Activated T-helper 17 cell treated with anti-CD3 and anti-CD28 coated beads, Interleukin-2, amount 50 U/mL, for 72 hours (primary cell): ENCODE measurements around the gene ANKRD40. TPM values are rescaled to one million over a fixed set of nuclear protein-coding genes. Genes with fewer than 3 reads are reported as not detected.
"Not testable (repeated sequence)": the region's sequence is repeated elsewhere in the genome, so short reads cannot be mapped to it uniquely, and the experiment has no call there.

ENCODE experiments used
- ATAC-seq: fragments of 150-1000 bp; cut with Tn5 transposase; replicated peaks from 2 replicates; pipeline ENCODE4 v1.10.0; 2021; ENCODE audit warnings: mild to moderate bottlenecking, moderate library complexity
- H3K27ac Mint-ChIP-seq: one replicate; pipeline ENCODE4 v1.8.0; 2022; ENCODE audit warnings: mixed read lengths
- H3K27me3 Mint-ChIP-seq: one replicate; pipeline ENCODE4 v1.8.0; 2022; ENCODE audit warnings: mixed read lengths
- H3K36me3 Mint-ChIP-seq: one replicate; pipeline ENCODE4 v1.8.0; 2022; ENCODE audit warnings: low read depth, mild to moderate bottlenecking, mixed read lengths
- H3K4me1 Mint-ChIP-seq: one replicate; pipeline ENCODE4 v1.8.0; 2022; ENCODE audit warnings: mixed read lengths
- H3K4me3 Mint-ChIP-seq: one replicate; pipeline ENCODE4 v1.8.0; 2022; ENCODE audit warnings: mild to moderate bottlenecking, mixed read lengths
- H3K9me3 Mint-ChIP-seq: one replicate; pipeline ENCODE4 v1.8.0; 2022; ENCODE audit warnings: mixed read lengths
- total RNA-seq, 2 donors: library from RNA; stranded (reverse); gene quantifications; one replicate each; pipeline ENCODE4 v1.2.3, GENCODE V29; 2022

ANKRD40 gene
- total RNA-seq, 2 donors from 2014 or later, result 13.0 to 29.9 TPM

DNA sequence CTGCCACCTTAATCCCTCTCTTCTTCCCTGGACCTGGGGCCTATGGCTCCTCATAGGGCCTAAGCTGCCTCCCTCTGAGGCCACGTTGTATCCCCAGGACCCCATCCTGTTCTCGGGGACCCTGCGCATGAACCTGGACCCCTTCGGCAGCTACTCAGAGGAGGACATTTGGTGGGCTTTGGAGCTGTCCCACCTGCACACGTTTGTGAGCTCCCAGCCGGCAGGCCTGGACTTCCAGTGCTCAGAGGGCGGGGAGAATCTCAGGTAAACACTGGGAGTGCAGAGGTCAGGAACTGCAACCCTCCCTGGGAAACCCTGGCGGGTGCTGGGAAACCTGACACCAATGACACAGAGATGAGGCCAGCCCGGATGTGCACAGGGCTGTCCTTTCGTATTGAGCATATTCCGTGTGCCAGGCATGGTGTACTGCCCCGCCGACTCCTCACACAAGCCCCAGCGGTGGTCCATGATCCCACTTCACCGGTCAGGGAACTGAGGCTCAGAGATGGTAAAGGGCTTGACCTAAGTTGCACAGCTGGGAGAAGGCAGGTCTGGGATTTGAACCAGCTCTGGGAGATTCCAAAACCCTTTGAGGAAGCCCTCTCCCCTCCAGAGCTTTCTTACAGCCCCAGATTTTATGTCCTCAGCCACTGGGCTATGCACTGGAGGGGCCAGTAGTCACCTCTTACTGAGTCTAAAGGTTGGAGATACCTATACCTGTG is 22.9 kb downstream of the ANKRD40 start:
- H3K4me3 Mint-ChIP-seq, result no peak overlapping the region
- no peaks in the 10 kb centered on the region for H3K36me3 Mint-ChIP-seq
- no peak overlapping the region for H3K27ac Mint-ChIP-seq
- no peak for ATAC-seq
- no peaks in the 10 kb centered on the region for H3K9me3 Mint-ChIP-seq
- H3K4me1 Mint-ChIP-seq, result peaks cover 6% of the 10 kb centered on the region
- peaks cover 10% of the 10 kb centered on the region for H3K27me3 Mint-ChIP-seq

DNA sequence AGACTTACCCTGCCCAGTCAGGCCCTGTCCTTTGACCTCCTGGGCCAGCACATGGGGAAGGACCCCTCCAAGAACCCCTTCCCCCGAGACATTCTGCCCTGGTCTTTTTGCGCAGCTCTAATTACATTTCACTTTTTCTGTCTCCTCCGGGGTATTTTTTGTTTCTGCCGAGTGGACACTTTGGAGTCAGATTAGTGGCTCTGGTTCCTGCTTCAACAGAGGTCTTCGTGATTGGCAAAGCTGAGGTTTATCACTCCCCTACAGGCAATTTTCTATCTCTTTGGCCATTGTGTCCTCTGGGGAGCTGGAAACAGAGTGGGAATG is 23.5 kb downstream of the ANKRD40 start:
- no peak overlapping the region for H3K27ac Mint-ChIP-seq

DNA sequence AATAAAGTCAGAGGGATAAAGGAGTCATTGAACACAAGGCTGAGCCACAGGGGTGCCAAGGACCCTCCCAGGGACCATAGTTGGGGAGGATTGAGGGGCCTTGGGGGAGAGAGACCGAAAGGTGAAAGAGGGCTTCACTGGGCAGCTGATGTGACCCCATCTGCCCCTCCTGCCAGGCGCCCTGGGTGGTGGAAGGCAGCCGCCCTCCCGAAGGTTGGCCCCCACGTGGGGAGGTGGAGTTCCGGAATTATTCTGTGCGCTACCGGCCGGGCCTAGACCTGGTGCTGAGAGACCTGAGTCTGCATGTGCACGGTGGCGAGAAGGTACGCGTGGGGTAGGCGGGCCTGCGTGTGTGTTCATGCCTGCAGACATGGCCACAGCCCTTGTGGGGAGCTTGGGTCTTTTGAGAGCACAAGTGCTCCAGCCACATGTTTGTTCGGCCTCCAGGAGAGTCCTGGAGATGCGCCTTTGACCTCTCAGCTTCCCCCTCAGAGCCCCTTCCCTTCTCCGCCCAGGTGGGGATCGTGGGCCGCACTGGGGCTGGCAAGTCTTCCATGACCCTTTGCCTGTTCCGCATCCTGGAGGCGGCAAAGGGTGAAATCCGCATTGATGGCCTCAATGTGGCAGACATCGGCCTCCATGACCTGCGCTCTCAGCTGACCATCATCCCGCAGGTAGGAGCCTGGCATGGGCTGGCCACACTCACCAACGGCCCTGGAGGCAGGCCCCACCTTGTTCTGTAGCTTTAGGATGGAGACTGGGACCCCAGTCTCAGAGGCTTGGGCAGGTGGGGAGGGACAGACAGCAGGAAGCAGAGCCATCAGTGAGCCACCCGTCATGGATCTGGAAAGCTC is 24.1 kb downstream of the ANKRD40 start:
- Mint-ChIP-seq H3K9me3 (no peaks in the 10 kb centered on the region), H3K4me1 (peaks cover 6% of the 10 kb centered on the region), H3K36me3 (no peaks in the 10 kb centered on the region), H3K4me3 (no peak overlapping the region), H3K27me3 (peaks cover 10% of the 10 kb centered on the region), H3K27ac (no peak overlapping the region)
- ATAC-seq, result no peak

More for the DNA sequence above, 23.5 kb downstream of the ANKRD40 start:
- H3K4me3 Mint-ChIP-seq, result no peak overlapping the region
- no peaks in the 10 kb centered on the region for H3K36me3 Mint-ChIP-seq
- peaks cover 6% of the 10 kb centered on the region for H3K4me1 Mint-ChIP-seq
- ATAC-seq, result no peak
- no peaks in the 10 kb centered on the region for H3K9me3 Mint-ChIP-seq
- H3K27me3 Mint-ChIP-seq, result peaks cover 10% of the 10 kb centered on the region

DNA sequence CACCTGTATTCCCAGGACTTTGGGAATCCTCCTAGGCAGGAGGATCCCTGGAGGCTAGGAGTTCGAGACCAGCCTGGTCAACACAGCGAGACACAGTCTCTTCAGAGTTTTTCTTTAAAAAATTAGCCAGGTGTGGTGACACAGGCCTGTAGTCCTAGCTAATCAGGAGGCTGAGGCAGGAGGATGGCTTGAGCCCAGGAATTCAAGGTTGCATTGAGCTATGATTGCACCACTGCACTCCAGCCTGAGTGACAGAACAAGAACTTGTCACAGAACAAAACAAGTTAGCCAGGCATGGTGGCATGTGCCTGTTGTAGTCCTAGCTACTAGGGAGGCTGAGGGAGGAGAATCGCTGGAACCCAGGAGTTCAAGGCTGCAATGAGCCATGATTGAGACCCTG is 24.8 kb downstream of the ANKRD40 start:
- no peak overlapping the region for H3K4me3 Mint-ChIP-seq
- peaks cover 10% of the 10 kb centered on the region for H3K27me3 Mint-ChIP-seq
- no peak for ATAC-seq
- no peaks in the 10 kb centered on the region for H3K36me3 Mint-ChIP-seq
- no peak overlapping the region for H3K27ac Mint-ChIP-seq
- peaks cover 6% of the 10 kb centered on the region for H3K4me1 Mint-ChIP-seq
- no peaks in the 10 kb centered on the region for H3K9me3 Mint-ChIP-seq

DNA sequence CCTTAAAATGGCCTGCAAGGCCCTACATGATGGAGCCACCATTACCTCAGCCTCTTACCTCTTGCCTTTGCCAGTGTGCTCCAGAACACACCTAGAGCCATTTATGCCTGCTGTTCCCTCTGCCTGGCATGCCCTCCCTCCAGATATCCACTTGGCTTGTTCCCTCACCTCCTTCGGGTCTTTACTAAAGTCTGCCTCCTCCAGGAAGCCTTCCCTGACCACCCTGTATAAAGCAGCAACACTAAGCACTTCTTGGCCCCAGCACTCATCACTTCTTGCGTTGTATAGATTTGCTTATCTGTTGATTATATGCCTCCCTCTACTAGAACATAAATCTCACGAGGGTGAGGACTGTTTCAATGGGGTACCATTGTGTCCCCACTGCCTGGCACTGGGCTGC is 25.3 kb downstream of the ANKRD40 start:
- Mint-ChIP-seq H3K27me3 (peaks cover 10% of the 10 kb centered on the region), H3K36me3 (no peaks in the 10 kb centered on the region), H3K27ac (no peak overlapping the region), H3K4me1 (peaks cover 6% of the 10 kb centered on the region), H3K4me3 (no peak overlapping the region), H3K9me3 (no peaks in the 10 kb centered on the region)
- no peak for ATAC-seq

DNA sequence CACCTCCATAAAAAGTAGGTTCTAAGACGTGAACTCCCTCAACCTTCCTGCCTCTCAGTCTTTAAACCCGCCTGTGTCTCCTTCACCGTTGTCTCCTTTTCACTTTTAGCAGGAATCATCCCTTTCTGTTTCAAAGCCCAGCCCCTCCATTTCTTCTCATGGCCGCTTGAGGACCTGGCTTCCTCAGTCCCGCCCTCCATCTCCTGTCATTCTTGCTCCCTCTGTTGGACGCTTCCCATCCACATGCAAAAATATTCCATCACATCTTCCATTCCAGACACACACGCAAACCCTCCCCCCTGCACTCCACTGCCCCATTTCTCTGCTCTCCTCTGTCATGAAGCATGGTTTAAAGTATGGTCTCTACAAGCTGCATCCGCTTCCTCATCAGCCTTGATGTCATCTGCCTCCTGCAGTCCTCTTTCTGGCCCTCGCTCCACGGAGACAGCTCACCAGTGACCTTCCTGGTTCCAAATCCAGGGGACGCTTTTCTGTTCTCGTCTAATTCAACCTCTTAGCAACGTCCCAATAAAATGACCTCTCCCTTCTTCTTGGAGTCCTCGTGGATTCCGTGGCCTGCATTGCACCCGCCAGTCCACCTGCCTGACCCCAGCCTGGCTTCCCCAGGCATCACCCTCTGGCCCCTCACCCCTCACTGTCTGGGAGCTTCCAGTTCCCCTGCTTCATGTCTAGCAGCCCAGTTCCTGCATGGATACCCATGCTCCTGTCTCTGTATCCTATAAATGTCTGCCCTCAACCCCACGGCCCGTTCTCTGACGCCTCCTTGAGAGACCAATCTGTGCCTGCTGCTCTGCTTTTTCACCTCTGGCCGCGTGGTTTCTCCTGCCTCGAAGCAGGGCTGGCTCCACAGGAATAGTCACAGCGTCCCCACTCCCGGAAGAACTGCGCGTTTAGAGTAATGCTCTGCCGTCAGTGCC is 26.2 kb downstream of the ANKRD40 start:
- no peak for ATAC-seq
- H3K36me3 Mint-ChIP-seq, result no peaks in the 10 kb centered on the region
- H3K4me3 Mint-ChIP-seq, result no peak overlapping the region

DNA sequence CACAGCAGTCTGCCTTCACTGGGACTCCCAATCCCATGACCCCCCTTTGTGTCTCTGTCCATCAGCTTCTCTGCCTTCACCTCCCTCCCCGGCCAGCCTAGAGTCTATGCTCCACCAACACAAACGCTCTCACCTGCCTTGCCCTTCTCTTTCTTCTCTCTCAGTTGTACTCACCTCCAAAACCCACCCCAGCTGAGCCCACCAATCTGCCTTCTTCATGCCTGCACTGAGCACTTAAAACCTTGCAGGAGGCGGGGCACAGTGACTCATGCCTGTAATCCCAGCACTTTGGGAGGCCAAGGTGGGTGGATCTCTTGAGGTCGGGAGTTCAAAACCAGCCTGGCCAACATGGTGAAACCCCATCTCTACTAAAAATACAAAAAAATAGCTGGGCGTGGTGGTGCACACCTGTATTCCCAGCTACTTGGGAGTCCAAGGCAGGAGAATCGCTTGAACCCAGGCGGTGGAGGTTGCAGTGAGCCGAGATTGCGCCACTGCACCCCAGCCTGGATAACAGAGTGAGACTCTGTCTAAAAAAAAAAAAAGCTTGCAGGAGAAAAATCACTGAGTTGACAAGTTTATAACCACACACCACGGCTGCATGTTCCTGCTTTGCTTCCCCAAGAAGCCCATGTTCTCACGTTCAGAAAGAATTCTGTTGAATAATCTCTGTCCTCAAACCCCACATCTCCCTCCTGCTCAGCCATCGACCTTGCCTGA is 27.0 kb downstream of the ANKRD40 start:
- not testable (repeated sequence) for H3K4me1 Mint-ChIP-seq, H3K9me3 Mint-ChIP-seq, H3K27ac Mint-ChIP-seq, H3K4me3 Mint-ChIP-seq, H3K36me3 Mint-ChIP-seq, ATAC-seq
- peaks cover 13% of the 10 kb centered on the region for H3K27me3 Mint-ChIP-seq

More for the DNA sequence above, 26.2 kb downstream of the ANKRD40 start:
- peaks cover 6% of the 10 kb centered on the region for H3K4me1 Mint-ChIP-seq
- peaks cover 13% of the 10 kb centered on the region for H3K27me3 Mint-ChIP-seq
- H3K27ac Mint-ChIP-seq, result no peak overlapping the region
- no peaks in the 10 kb centered on the region for H3K9me3 Mint-ChIP-seq

DNA sequence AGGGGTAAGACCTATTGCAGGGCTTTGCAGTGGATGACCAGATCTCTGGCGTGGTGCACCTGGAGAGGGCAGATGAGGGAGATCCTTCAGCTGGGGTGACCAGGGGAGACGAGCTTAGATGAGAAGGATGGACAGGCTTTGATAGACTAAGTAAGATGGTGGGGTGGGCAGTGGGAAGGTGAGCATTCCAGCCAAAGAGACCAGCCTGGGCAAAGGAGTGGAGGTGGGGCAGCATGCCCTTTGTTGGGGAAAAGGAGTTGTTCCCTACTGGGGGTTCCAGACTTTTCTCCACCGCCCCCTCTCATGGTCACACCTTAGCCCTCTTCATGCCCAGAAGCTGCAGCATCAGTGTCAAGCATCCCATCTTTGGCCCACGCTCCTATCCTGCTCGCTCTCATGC is 27.6 kb downstream of the ANKRD40 start:
- Mint-ChIP-seq H3K36me3 (no peaks in the 10 kb centered on the region), H3K27ac (no peak overlapping the region), H3K27me3 (peaks cover 13% of the 10 kb centered on the region), H3K9me3 (no peaks in the 10 kb centered on the region), H3K4me3 (no peak overlapping the region), H3K4me1 (peaks cover 6% of the 10 kb centered on the region)
- no peak for ATAC-seq

DNA sequence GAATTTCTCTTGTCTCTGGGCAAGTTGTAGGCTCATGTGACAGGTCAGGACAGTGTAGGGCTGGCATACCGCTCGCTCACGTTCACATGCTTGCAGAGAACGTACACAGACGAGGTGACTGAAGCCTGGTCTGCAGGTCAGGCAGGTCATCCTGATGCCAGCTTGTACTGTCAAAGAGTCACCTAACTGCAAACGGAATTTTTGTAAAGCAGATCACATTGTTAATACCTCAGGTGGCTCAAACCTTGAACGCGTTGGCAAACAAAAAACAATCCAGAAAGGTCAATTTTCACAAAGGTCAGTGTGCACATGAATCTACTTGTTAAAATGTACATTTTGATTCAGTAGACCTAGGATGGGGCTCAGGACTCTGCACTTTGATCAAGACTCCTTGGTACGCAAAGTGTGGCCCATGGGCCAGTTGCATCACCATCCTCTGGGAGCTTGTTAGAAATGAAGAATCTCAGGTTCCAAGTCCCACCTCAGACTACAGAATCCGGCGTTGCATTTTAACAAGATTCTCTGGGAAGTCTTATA is 28.6 kb downstream of the ANKRD40 start:
- no peak for ATAC-seq
- no peaks in the 10 kb centered on the region for H3K9me3 Mint-ChIP-seq
- H3K36me3 Mint-ChIP-seq, result no peaks in the 10 kb centered on the region
- H3K4me1 Mint-ChIP-seq, result peaks cover 6% of the 10 kb centered on the region
- H3K27ac Mint-ChIP-seq, result no peak overlapping the region
- no peak overlapping the region for H3K4me3 Mint-ChIP-seq
- H3K27me3 Mint-ChIP-seq, result peaks cover 13% of the 10 kb centered on the region

DNA sequence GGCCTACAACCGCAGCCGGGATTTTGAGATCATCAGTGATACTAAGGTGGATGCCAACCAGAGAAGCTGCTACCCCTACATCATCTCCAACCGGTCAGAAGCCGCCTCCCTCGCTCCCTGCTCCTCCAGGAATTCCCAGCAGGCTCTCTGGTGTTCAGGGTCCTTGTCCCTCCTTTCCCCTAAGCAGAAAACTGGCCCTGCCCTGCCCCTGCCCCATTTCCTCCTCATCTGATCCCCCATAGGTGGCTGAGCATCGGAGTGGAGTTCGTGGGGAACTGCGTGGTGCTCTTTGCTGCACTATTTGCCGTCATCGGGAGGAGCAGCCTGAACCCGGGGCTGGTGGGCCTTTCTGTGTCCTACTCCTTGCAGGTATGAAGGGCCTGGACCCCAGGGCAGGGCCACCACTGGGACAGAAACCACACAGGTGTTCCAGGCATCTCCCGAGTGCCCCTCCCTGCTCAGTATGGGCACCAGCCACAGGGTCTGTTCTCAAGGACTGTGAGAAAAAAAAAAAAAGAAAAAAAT is 29.8 kb downstream of the ANKRD40 start:
- no peak overlapping the region for H3K4me3 Mint-ChIP-seq
- no peak for ATAC-seq
- H3K4me1 Mint-ChIP-seq, result peaks cover 6% of the 10 kb centered on the region
- peaks cover 13% of the 10 kb centered on the region for H3K27me3 Mint-ChIP-seq
- no peaks in the 10 kb centered on the region for H3K36me3 Mint-ChIP-seq
- H3K27ac Mint-ChIP-seq, result no peak overlapping the region
- H3K9me3 Mint-ChIP-seq, result no peaks in the 10 kb centered on the region

DNA sequence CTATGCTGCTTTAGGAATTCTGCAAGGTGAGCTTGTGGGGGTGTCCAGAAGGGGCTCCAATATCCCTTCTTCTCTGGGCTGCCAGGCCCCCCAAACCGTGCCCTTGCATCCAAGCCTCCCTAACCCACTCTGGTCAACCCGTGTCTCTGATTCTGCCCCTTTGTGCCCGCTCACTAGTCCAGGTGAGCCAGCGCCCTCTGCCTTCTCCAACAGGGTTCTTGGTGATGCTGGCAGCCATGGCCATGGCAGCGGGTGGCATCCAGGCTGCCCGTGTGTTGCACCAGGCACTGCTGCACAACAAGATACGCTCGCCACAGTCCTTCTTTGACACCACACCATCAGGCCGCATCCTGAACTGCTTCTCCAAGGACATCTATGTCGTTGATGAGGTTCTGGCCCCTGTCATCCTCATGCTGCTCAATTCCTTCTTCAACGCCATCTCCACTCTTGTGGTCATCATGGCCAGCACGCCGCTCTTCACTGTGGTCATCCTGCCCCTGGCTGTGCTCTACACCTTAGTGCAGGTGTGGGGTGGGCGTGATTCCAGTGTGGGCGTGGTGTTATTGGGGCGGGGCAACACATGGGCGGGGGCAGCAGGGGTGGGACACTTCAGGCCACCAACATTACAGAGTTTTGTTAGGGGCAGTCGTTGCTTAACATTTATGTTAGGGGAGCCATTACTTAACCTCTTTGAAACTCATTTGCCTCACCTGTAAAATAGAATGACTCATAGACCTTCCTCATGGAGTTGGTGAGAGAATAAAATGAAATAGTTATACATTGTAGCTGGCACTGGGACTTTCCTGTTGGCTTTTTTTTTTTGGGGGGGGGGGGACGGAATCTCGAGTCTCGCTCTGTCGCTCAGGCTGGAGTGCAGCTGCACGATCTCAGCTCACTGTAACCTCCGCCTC is 31.4 kb downstream of the ANKRD40 start:
- no peak for ATAC-seq
- H3K9me3 Mint-ChIP-seq, result no peaks in the 10 kb centered on the region
- no peaks in the 10 kb centered on the region for H3K36me3 Mint-ChIP-seq
- peaks cover 7% of the 10 kb centered on the region for H3K27me3 Mint-ChIP-seq
- peaks cover 3% of the 10 kb centered on the region for H3K4me1 Mint-ChIP-seq
- H3K4me3 Mint-ChIP-seq, result no peak overlapping the region
- no peak overlapping the region for H3K27ac Mint-ChIP-seq

DNA sequence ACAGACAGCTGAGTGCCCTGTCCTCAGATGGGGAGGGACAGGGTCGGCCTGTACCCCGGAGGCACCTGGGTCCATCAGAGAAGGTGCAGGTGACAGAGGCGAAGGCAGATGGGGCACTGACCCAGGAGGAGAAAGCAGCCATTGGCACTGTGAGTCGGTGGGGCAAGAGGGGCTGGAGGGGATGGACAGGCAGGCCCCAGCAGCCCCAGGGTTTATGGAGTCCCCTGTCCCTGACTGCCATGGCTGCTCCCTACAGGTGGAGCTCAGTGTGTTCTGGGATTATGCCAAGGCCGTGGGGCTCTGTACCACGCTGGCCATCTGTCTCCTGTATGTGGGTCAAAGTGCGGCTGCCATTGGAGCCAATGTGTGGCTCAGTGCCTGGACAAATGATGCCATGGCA is 32.1 kb downstream of the ANKRD40 start:
- no peak overlapping the region for H3K27ac Mint-ChIP-seq
- peaks cover 3% of the 10 kb centered on the region for H3K27me3 Mint-ChIP-seq
- no peak for ATAC-seq
- no peaks in the 10 kb centered on the region for H3K4me1 Mint-ChIP-seq
- no peak overlapping the region for H3K4me3 Mint-ChIP-seq
- no peaks in the 10 kb centered on the region for H3K9me3 Mint-ChIP-seq
- H3K36me3 Mint-ChIP-seq, result no peaks in the 10 kb centered on the region

DNA sequence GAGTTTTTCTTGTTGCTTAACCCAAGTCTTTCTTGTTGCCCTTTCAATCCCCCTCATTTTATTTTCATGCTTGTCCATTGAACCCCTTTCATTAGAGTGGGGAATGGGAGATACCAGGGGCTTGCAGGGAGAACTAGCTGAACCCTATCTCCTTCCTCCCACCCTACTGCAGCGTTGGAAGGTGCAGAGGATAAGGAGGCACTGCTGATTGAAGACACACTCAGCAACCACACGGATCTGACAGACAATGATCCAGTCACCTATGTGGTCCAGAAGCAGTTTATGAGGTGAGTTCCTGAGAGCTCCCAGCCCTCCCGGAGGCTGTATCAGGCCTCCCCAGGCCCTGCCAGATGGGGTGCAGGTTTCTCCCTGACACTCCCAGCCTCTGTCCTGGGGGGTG is 32.5 kb downstream of the ANKRD40 start:
- Mint-ChIP-seq H3K4me1 (no peaks in the 10 kb centered on the region), H3K9me3 (no peaks in the 10 kb centered on the region), H3K36me3 (no peaks in the 10 kb centered on the region), H3K4me3 (no peak overlapping the region), H3K27me3 (peaks cover 3% of the 10 kb centered on the region), H3K27ac (no peak overlapping the region)
- no peak for ATAC-seq
